AG10803 (cell line): ENCODE results near the gene NSUN3.

ENCODE experiments used
- DNase-seq: peaks from one replicate; pipeline ENCODE4 v3.0.0; 2010; ENCODE audit warnings: low read depth
- H3K4me3 ChIP-seq: 2 replicates; pipeline ENCODE4 v1.5.1; 2011; ENCODE audit warnings: mild to moderate bottlenecking, low read length, control low read depth
- CTCF ChIP-seq: conservative IDR thresholded peaks from 2 replicates; pipeline ENCODE4 v1.5.1; 2011; ENCODE audit warnings: mild to moderate bottlenecking, low read length, control low read depth, inconsistent platforms

NSUN3 gene

GRCh38 chr3:94150113-94150512 is 87.3 kb downstream of the NSUN3 start:
- no peak overlapping the region for H3K4me3 ChIP-seq
- TF ChIP-seq CTCF = no peak
- no peak for DNase-seq

GRCh38 chr3:94156626-94157025 is 93.8 kb downstream of the NSUN3 start:
- H3K4me3 ChIP-seq = no peak overlapping the region
- DNase-seq = no peak
- TF ChIP-seq CTCF = no peak

- TF ChIP-seq CTCF = no peak
- DNase-seq = no peak
Observed at GRCh38 chr3:94158512-94158911, 95.7 kb downstream of the NSUN3 start.

GRCh38 chr3:94159062-94159828 is 96.4 kb downstream of the NSUN3 start:
- H3K4me3 ChIP-seq = peak overlapping the region; percentile 8; the same call in 1 of the 2 replicates
- no peak for TF ChIP-seq CTCF
- no peak for DNase-seq

More at GRCh38 chr3:94158512-94158911, 95.7 kb downstream of the NSUN3 start:
- H3K4me3 ChIP-seq = no peak overlapping the region

- TF ChIP-seq CTCF = no peak
- no peak overlapping the region for H3K4me3 ChIP-seq
- DNase-seq = peak; percentile 7
Observed at GRCh38 chr3:94162700-94163099, 99.8 kb downstream of the NSUN3 start.

GRCh38 chr3:94167346-94167745 is 104.5 kb downstream of the NSUN3 start:
- no peak for DNase-seq
- TF ChIP-seq CTCF = no peak
- no peak overlapping the region for H3K4me3 ChIP-seq

GRCh38 chr3:94167796-94168195 is 104.9 kb downstream of the NSUN3 start:
- TF ChIP-seq CTCF = no peak
- H3K4me3 ChIP-seq = no peak overlapping the region
- no peak for DNase-seq
